Measurements from ENCODE around the gene RB1.

DNA sequence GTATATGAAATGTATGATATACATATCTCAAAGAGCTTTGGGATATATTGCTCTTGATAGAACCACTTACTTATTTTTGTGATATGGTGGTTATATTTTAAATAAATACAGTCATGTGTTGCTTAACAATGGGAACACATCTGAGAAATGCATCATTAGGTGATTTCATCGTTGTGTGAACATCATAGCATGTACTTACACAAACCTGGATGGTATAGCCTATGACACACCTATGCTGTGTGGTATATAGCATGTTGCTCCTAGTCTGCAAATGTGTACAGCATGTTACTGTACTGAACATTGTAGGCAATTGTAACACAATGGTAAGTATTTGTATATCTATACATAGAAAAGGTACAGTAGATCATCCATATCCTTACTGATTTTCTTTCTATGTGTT, 7.7 kb downstream of the RB1 start:
- TF ChIP-seq CTCF (IDR thresholded peaks at IDR 0.05; ENCODE audit: extremely low read depth in 1 of 2, insufficient read depth in 1 of 2, low read depth in 1 of 2, low read length in 2 of 2) (no peak), EZH2 (IDR thresholded peaks at IDR 0.05; ENCODE audit: borderline replicate concordance, low read depth, low read length, severe bottlenecking) (no peak)

Data from endothelial cell of umbilical vein (primary cell).